ENCODE measurements around the gene EPC2.

DNA sequence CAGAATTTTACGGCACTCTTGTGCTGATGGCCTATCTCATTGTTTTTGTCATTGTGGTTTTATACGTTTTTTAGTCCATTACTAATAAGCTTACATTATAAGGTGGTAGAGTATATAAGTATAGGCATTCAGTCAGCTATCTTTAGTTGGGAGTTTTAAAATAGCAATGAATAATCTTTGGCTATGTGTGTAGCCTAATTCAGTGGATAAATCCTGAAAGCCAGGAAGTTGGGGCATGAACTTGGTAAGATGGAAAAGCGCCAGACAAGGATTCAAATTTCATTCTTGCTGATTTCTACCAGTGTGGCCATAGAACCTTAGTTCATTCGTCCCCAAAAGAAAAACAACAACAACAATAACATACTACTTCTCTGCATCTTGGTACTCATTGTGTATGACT lies 31.2 kb downstream of the EPC2 start:
- TF ChIP-seq YY1 (IDR thresholded peaks at IDR 0.05; ENCODE audit: insufficient read depth, insufficient read length) = no peak
- TF ChIP-seq SUZ12 (IDR thresholded peaks at IDR 0.05; ENCODE audit: extremely low read depth, insufficient read depth, insufficient read length) = no peak
